SK-N-SH treated with all-trans-retinoic acid at 6 μM for 48 hours (cell line): ENCODE data around the gene MYO5B.

Experiments used
- ATAC-seq: fragments of 200-7000 bp; cut with Tn5 transposase; 3 replicates; pipeline ENCODE4 v1.9.1; 2020; ENCODE audit warnings: mild to moderate bottlenecking, moderate library complexity
- ARNTL ChIP-seq: fragments of 450-650 bp; formaldehyde crosslinking; IDR thresholded peaks from 2 replicates; pipeline ENCODE4 v1.5.0; 2020; ENCODE audit warnings: low read depth, mild to moderate bottlenecking, moderate library complexity, borderline replicate concordance
- BACH2 ChIP-seq: fragments of 250-450 bp; sonication (Bioruptor Pico); IDR thresholded peaks from 2 replicates; pipeline ENCODE4 v1.9.0; 2021; ENCODE audit warnings: mild to moderate bottlenecking, borderline replicate concordance
- CSDC2 ChIP-seq: fragments of 250-450 bp; sonication (Bioruptor Pico); IDR thresholded peaks from 2 replicates; pipeline ENCODE4 v1.5.0; 2020; ENCODE audit warnings: mild to moderate bottlenecking, moderate library complexity
- ESRRG ChIP-seq: fragments of 250-450 bp; sonication (Bioruptor Pico); IDR thresholded peaks from 2 replicates; pipeline ENCODE4 v1.6.1; 2021; ENCODE audit warnings: mild to moderate bottlenecking
- GLIS3 ChIP-seq: fragments of 250-450 bp; sonication (Bioruptor Pico); IDR thresholded peaks from 2 replicates; pipeline ENCODE4 v1.5.0; 2020; ENCODE audit warnings: mild to moderate bottlenecking, moderate library complexity
- ISL1 ChIP-seq: fragments of 250-450 bp; sonication (Bioruptor Pico); IDR thresholded peaks from 2 replicates; pipeline ENCODE4 v2.1.2; 2022; ENCODE audit warnings: mild to moderate bottlenecking, moderate library complexity
- OSR1 ChIP-seq: fragments of 250-450 bp; sonication (Bioruptor Pico); IDR thresholded peaks from 2 replicates; pipeline ENCODE4 v1.8.0; 2022; ENCODE audit warnings: moderate library complexity, mild to moderate bottlenecking, inconsistent platforms
- PPARA ChIP-seq: fragments of 250-450 bp; sonication (Bioruptor Pico); IDR thresholded peaks from 2 replicates; pipeline ENCODE4 v1.5.0; 2020; ENCODE audit warnings: mild to moderate bottlenecking, borderline replicate concordance
- RARB ChIP-seq: fragments of 250-450 bp; sonication (Bioruptor Pico); IDR thresholded peaks from 2 replicates; pipeline ENCODE4 v1.8.0; 2021; ENCODE audit warnings: mild to moderate bottlenecking, moderate library complexity
- SNAI2 ChIP-seq: fragments of 250-450 bp; sonication (Bioruptor Pico); IDR thresholded peaks from 2 replicates; pipeline ENCODE4 v1.5.0; 2020; ENCODE audit warnings: mild to moderate bottlenecking, moderate library complexity
- TCF4 ChIP-seq: fragments of 250-450 bp; sonication (Bioruptor Pico); IDR thresholded peaks from 2 replicates; pipeline ENCODE4 v1.8.0; 2021; ENCODE audit warnings: mild to moderate bottlenecking, moderate library complexity, borderline replicate concordance
- TOX ChIP-seq: fragments of 250-450 bp; sonication (Bioruptor Pico); IDR thresholded peaks from 2 replicates; pipeline ENCODE4 v1.8.0; 2021; ENCODE audit warnings: mild to moderate bottlenecking, moderate library complexity, borderline replicate concordance
- ZC3H10 ChIP-seq: fragments of 250-450 bp; sonication (Bioruptor Pico); IDR thresholded peaks from 2 replicates; pipeline ENCODE4 v1.5.1; 2021; ENCODE audit warnings: mild to moderate bottlenecking, moderate library complexity
- ZFP3 ChIP-seq: fragments of 250-450 bp; sonication (Bioruptor Pico); IDR thresholded peaks from 2 replicates; pipeline ENCODE4 v1.5.0; 2020; ENCODE audit warnings: mild to moderate bottlenecking, moderate library complexity
- ZFP30 ChIP-seq: fragments of 450-650 bp; formaldehyde crosslinking; IDR thresholded peaks from 2 replicates; pipeline ENCODE4 v1.5.0; 2022; ENCODE audit warnings: mild to moderate bottlenecking, moderate library complexity
- ZNF565 ChIP-seq: fragments of 450-650 bp; formaldehyde crosslinking; conservative IDR thresholded peaks from 2 replicates; pipeline ENCODE4 v1.5.0; 2020; ENCODE audit warnings: low read depth, mild to moderate bottlenecking, moderate library complexity
- ZNF70 ChIP-seq: fragments of 450-650 bp; formaldehyde crosslinking; IDR thresholded peaks from 2 replicates; pipeline ENCODE4 v1.5.0; 2020; ENCODE audit warnings: mild to moderate bottlenecking, moderate library complexity
- ZNF8 ChIP-seq: fragments of 450-650 bp; formaldehyde crosslinking; IDR thresholded peaks from 2 replicates; pipeline ENCODE4 v1.5.0; 2020; ENCODE audit warnings: mild to moderate bottlenecking, moderate library complexity
- TF ChIP-seq, protein P1 (sequence below): fragments of 250-450 bp; sonication (Bioruptor Pico); IDR thresholded peaks from 2 replicates; pipeline ENCODE4 v1.5.1; 2020; ENCODE audit warnings: low read depth, mild to moderate bottlenecking, moderate library complexity
- TF ChIP-seq, protein P2 (sequence below): fragments of 250-450 bp; sonication (Bioruptor Pico); IDR thresholded peaks from 2 replicates; pipeline ENCODE4 v1.5.0; 2020; ENCODE audit warnings: mild to moderate bottlenecking, moderate library complexity
- TF ChIP-seq, protein P3 (sequence below): fragments of 250-450 bp; sonication (Bioruptor Pico); IDR thresholded peaks from 2 replicates; pipeline ENCODE4 v1.8.0; 2020; ENCODE audit warnings: mild to moderate bottlenecking, moderate library complexity, borderline replicate concordance
- TF ChIP-seq, protein P4 (sequence below): fragments of 250-450 bp; sonication (Bioruptor Pico); IDR thresholded peaks from 2 replicates; pipeline ENCODE4 v1.8.0; 2021; ENCODE audit warnings: low read depth, mild to moderate bottlenecking, moderate library complexity, borderline replicate concordance
- TF ChIP-seq, protein P5 (sequence below): fragments of 250-450 bp; sonication (Bioruptor Pico); IDR thresholded peaks from 2 replicates; pipeline ENCODE4 v1.5.1; 2021; ENCODE audit warnings: mild to moderate bottlenecking, moderate library complexity

The MYO5B gene

DNA sequence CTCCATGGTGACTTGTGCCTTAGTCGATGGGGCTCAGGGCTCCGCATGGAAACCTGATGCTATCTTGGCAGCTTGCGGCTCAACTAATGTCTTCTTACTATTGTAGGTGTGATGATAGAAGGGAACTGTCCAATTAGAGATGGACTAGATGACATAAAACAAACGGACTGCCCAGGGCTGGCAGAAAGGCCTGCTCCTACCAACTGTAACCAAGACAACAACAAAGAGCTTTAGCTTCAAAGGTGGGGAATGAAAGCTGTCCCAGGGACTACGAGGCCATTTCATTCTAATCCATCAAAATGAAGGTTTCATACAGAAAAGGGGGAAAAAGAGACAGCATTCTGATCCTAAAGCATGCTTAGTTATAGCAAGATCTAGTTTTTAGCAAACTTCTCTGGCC lies 194.7 kb downstream of the MYO5B start:
- no peak for ATAC-seq
- no peak for TF ChIP-seq ISL1 (CRISPR knock-in tag)
- TF ChIP-seq ESRRG (CRISPR knock-in tag), result no peak
- TF ChIP-seq, protein P1, sequence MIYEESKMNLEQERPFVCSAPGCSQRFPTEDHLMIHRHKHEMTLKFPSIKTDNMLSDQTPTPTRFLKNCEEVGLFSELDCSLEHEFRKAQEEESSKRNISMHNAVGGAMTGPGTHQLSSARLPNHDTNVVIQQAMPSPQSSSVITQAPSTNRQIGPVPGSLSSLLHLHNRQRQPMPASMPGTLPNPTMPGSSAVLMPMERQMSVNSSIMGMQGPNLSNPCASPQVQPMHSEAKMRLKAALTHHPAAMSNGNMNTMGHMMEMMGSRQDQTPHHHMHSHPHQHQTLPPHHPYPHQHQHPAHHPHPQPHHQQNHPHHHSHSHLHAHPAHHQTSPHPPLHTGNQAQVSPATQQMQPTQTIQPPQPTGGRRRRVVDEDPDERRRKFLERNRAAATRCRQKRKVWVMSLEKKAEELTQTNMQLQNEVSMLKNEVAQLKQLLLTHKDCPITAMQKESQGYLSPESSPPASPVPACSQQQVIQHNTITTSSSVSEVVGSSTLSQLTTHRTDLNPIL (CRISPR knock-in tag), result no peak
- no peak for TF ChIP-seq ZNF8
- TF ChIP-seq SNAI2 (CRISPR knock-in tag), result no peak
- TF ChIP-seq ARNTL (CRISPR knock-in tag), result no peak

DNA sequence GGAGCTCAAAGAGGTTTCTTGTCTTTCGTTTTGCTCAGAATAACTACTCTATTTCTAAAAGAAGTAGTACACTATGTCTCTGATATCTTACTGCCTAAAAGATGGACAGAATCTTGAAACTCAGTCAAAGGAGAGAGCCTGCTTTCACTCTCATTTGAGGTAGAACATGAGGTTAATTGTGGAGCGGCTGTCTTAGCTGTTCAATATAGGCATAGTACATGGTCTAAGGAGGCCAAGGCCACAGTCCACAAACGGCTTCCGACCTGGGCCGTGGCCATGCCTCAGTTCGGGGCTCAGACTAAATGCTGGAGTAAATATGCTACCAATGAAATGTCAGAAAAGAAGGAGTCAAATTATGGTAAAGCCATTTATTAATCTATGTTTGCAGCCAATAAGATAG lies 195.8 kb downstream of the MYO5B start:
- TF ChIP-seq TCF4 (CRISPR knock-in tag) (no peak), ZNF70 (CRISPR knock-in tag) (no peak), PPARA (CRISPR knock-in tag) (no peak), ZC3H10 (CRISPR knock-in tag) (no peak), SNAI2 (CRISPR knock-in tag) (no peak), ZFP3 (CRISPR knock-in tag) (no peak), RARB (CRISPR knock-in tag) (no peak), TOX (CRISPR knock-in tag) (no peak), ZFP30 (no peak), BACH2 (no peak), ESRRG (CRISPR knock-in tag) (no peak), GLIS3 (no peak), OSR1 (CRISPR knock-in tag) (no peak)
- TF ChIP-seq, protein P1 (CRISPR knock-in tag), result no peak
- TF ChIP-seq, protein P2, sequence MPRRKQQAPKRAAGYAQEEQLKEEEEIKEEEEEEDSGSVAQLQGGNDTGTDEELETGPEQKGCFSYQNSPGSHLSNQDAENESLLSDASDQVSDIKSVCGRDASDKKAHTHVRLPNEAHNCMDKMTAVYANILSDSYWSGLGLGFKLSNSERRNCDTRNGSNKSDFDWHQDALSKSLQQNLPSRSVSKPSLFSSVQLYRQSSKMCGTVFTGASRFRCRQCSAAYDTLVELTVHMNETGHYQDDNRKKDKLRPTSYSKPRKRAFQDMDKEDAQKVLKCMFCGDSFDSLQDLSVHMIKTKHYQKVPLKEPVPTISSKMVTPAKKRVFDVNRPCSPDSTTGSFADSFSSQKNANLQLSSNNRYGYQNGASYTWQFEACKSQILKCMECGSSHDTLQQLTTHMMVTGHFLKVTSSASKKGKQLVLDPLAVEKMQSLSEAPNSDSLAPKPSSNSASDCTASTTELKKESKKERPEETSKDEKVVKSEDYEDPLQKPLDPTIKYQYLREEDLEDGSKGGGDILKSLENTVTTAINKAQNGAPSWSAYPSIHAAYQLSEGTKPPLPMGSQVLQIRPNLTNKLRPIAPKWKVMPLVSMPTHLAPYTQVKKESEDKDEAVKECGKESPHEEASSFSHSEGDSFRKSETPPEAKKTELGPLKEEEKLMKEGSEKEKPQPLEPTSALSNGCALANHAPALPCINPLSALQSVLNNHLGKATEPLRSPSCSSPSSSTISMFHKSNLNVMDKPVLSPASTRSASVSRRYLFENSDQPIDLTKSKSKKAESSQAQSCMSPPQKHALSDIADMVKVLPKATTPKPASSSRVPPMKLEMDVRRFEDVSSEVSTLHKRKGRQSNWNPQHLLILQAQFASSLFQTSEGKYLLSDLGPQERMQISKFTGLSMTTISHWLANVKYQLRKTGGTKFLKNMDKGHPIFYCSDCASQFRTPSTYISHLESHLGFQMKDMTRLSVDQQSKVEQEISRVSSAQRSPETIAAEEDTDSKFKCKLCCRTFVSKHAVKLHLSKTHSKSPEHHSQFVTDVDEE (CRISPR knock-in tag), result no peak
- TF ChIP-seq, protein P3, sequence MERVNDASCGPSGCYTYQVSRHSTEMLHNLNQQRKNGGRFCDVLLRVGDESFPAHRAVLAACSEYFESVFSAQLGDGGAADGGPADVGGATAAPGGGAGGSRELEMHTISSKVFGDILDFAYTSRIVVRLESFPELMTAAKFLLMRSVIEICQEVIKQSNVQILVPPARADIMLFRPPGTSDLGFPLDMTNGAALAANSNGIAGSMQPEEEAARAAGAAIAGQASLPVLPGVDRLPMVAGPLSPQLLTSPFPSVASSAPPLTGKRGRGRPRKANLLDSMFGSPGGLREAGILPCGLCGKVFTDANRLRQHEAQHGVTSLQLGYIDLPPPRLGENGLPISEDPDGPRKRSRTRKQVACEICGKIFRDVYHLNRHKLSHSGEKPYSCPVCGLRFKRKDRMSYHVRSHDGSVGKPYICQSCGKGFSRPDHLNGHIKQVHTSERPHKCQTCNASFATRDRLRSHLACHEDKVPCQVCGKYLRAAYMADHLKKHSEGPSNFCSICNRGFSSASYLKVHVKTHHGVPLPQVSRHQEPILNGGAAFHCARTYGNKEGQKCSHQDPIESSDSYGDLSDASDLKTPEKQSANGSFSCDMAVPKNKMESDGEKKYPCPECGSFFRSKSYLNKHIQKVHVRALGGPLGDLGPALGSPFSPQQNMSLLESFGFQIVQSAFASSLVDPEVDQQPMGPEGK, result no peak
- TF ChIP-seq, protein P4, sequence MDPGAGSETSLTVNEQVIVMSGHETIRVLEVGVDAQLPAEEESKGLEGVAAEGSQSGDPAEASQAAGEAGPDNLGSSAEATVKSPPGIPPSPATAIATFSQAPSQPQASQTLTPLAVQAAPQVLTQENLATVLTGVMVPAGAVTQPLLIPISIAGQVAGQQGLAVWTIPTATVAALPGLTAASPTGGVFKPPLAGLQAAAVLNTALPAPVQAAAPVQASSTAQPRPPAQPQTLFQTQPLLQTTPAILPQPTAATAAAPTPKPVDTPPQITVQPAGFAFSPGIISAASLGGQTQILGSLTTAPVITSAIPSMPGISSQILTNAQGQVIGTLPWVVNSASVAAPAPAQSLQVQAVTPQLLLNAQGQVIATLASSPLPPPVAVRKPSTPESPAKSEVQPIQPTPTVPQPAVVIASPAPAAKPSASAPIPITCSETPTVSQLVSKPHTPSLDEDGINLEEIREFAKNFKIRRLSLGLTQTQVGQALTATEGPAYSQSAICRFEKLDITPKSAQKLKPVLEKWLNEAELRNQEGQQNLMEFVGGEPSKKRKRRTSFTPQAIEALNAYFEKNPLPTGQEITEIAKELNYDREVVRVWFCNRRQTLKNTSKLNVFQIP, result no peak
- TF ChIP-seq, protein P5, sequence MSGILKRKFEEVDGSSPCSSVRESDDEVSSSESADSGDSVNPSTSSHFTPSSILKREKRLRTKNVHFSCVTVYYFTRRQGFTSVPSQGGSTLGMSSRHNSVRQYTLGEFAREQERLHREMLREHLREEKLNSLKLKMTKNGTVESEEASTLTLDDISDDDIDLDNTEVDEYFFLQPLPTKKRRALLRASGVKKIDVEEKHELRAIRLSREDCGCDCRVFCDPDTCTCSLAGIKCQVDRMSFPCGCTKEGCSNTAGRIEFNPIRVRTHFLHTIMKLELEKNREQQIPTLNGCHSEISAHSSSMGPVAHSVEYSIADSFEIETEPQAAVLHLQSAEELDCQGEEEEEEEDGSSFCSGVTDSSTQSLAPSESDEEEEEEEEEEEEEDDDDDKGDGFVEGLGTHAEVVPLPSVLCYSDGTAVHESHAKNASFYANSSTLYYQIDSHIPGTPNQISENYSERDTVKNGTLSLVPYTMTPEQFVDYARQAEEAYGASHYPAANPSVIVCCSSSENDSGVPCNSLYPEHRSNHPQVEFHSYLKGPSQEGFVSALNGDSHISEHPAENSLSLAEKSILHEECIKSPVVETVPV (CRISPR knock-in tag), result no peak
- ATAC-seq, result no peak

DNA sequence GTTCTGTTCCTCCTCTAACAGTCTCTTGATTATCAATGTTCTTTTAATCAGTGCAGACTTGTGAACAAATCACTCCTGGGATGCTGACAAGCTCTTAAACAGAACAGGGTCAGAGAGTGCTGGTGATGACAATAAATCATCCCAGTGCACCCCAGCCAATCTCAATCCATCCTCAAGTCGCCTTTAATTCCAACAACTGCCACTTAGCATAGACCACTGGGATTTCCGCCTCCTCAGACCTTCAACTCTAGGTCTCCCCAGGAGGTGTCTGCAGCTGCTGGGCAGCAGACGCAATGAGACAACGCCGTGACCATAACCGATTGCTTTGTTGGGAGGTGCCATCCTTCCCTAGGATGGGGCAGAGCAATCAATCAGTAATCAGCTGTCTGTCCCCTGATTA lies 197.4 kb downstream of the MYO5B start:
- no peak for ATAC-seq
- no peak for TF ChIP-seq ZNF70 (CRISPR knock-in tag)
- no peak for TF ChIP-seq GLIS3
- no peak for TF ChIP-seq CSDC2
- TF ChIP-seq ESRRG (CRISPR knock-in tag), result no peak
- TF ChIP-seq PPARA (CRISPR knock-in tag), result no peak
- TF ChIP-seq ZNF565 (CRISPR knock-in tag), result no peak
- no peak for TF ChIP-seq ZC3H10 (CRISPR knock-in tag)
- TF ChIP-seq TOX (CRISPR knock-in tag), result no peak
- TF ChIP-seq ISL1 (CRISPR knock-in tag), result no peak
- no peak for TF ChIP-seq ZNF8
- no peak for TF ChIP-seq TCF4 (CRISPR knock-in tag)
- no peak for TF ChIP-seq ARNTL (CRISPR knock-in tag)
- TF ChIP-seq, protein P5 (CRISPR knock-in tag), result no peak
